Activated naive CD4-positive, alpha-beta T cell treated with anti-CD3 and anti-CD28 coated beads for 36 hours (primary cell): ENCODE measurements around the gene STON1. TPM values are rescaled to one million over a fixed set of nuclear protein-coding genes. Genes with fewer than 3 reads are reported as not detected.

Experiments used
- CTCF ChIA-PET: fragments of 350-600 bp; sonication (Branson Sonifier 250); formaldehyde crosslinking; loops from one replicate; lab custom pipeline; 2021; ENCODE audit warnings: antibody characterized with exemption; lab: Charles Lee
- DNase-seq: peaks from one replicate; pipeline ENCODE4 v3.0.0-alpha.2; 2020
- H3K27ac Mint-ChIP-seq: one replicate; pipeline ENCODE4 v1.8.0; 2021; ENCODE audit warnings: mild to moderate bottlenecking, mixed read lengths
- H3K27me3 Mint-ChIP-seq: one replicate; pipeline ENCODE4 v1.8.0; 2021; ENCODE audit warnings: low read depth, mixed read lengths
- H3K36me3 Mint-ChIP-seq: one replicate; pipeline ENCODE4 v1.8.0; 2021; ENCODE audit warnings: low read depth, mixed read lengths
- H3K4me1 Mint-ChIP-seq: one replicate; pipeline ENCODE4 v1.8.0; 2021; ENCODE audit warnings: low read depth, mixed read lengths
- H3K4me3 Mint-ChIP-seq: one replicate; pipeline ENCODE4 v1.8.0; 2021; ENCODE audit warnings: mild to moderate bottlenecking, moderate library complexity, mixed read lengths
- H3K9me3 Mint-ChIP-seq: one replicate; pipeline ENCODE4 v1.8.0; 2021; ENCODE audit warnings: mixed read lengths
- intact Hi-C: fragments of 100-400 bp; cut with micrococcal nuclease; formaldehyde crosslinking; loops from one replicate; pipeline ENCODE4 v1.15.1; 2023
- total RNA-seq, 2 experiments: library from RNA; stranded (reverse); gene quantifications; one replicate each; pipeline ENCODE4 v1.2.3, GENCODE V29; 2021

The STON1 gene
- total RNA-seq, 2 experiments from 2014 or later, result 0.45 to 0.57 TPM

DNA sequence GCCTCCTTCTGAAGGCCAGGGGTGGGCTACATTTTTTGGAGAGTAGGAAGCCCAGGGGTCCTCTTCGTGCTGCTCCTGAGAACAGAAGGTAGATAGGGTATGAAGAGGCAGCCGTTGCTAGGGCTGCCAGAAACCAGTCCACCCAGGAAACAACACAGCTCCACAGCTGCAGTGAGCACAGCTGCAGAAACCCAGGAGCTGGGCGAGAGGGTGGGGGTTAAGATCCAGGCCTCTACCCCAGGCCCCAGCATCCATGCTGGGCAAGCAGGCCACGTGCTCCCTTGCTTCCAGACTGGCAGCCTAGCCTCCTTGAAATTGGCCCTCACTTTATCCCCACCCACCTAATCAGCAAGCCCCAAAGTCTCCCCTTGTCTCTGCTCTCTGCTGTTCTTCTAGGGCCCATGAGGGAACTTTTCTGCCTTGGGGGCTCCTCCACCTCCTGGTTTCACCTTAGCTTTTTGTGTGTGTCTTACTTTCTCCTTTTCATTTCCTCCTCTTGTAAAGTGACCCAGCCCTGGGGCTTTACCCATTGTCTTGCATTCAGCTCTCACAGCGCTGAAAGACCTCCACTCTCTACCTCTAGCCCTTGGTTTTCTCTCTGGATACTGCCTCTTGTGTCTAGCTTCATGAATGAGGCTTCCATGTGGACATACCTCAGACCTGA lies 30.7 kb downstream of the STON1 start:
- CTCF ChIA-PET, result no interaction called here
- DNase-seq, result no peak
- H3K4me3 Mint-ChIP-seq, result no peak overlapping the region
- H3K4me1 Mint-ChIP-seq, result no peaks in the 10 kb centered on the region
- H3K27ac Mint-ChIP-seq, result no peak overlapping the region
- no peaks in the 10 kb centered on the region for H3K27me3 Mint-ChIP-seq
- H3K36me3 Mint-ChIP-seq, result no peaks in the 10 kb centered on the region
- no peaks in the 10 kb centered on the region for H3K9me3 Mint-ChIP-seq
- intact Hi-C loops, result no loop called here

DNA sequence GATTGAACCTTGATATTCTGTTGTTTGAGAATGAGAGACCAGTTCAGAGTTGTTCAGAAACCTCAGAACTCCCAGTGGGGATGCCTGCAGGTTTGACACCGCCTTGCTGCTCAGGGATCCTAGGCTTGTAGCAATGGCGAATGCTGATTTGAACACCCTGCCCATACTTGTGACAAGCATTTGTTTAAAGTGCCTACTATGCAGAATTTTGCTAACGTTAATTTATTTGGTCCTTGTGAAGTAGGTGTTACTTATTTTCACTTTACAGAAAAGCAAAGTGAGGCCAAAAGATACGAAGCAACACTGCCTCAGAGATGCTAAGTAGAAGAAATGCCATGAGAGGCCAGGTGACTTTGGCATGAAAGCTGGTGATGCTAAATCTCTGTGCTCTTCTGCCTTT lies 32.3 kb downstream of the STON1 start:
- no peaks in the 10 kb centered on the region for H3K4me1 Mint-ChIP-seq

DNA sequence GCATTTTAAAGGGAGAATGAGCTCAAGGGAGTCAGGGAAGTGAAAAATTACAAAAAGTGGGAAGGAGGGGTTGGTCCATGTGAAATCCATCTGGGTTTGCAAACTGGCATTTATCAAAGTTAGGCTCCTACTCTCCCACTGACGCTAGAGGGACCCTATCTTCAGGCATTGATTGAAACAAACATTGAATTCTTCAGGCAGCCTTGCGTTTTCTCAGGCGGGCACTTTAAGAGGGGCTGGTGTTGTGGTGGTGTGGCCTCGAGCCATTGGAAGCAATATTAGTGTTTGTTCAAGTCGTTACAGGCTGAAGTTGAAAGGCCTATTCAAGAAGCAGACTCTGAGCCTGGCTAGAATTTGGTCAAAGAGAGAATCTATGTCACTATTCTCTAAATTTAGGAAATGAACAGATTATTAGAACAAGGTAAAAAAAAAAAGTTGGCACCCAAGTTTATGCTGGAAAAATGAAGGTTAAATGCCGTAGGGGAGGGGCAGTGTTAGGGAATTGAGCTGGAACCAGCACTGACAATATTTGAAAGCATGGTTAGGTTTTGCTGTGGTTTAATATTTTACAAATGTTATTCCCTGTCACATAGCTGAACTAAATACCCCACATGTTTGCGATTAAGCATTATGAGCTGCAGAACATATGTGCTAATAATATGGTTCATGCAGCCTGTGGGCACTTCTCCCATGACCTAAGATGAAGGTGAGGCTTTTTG lies 36.8 kb downstream of the STON1 start:
- no peak overlapping the region for H3K27ac Mint-ChIP-seq
- no peaks in the 10 kb centered on the region for H3K4me1 Mint-ChIP-seq
- H3K27me3 Mint-ChIP-seq, result no peaks in the 10 kb centered on the region
- intact Hi-C loops, result no loop called here
- no peaks in the 10 kb centered on the region for H3K9me3 Mint-ChIP-seq
- no peak for DNase-seq
- H3K4me3 Mint-ChIP-seq, result no peak overlapping the region
- no peaks in the 10 kb centered on the region for H3K36me3 Mint-ChIP-seq
- CTCF ChIA-PET, result no interaction called here

More for the DNA sequence above, 32.3 kb downstream of the STON1 start:
- Mint-ChIP-seq H3K27ac (no peak overlapping the region), H3K27me3 (no peaks in the 10 kb centered on the region), H3K9me3 (no peaks in the 10 kb centered on the region), H3K4me3 (no peak overlapping the region), H3K36me3 (no peaks in the 10 kb centered on the region)
- CTCF ChIA-PET, result no interaction called here
- intact Hi-C loops, result no loop called here
- no peak for DNase-seq

DNA sequence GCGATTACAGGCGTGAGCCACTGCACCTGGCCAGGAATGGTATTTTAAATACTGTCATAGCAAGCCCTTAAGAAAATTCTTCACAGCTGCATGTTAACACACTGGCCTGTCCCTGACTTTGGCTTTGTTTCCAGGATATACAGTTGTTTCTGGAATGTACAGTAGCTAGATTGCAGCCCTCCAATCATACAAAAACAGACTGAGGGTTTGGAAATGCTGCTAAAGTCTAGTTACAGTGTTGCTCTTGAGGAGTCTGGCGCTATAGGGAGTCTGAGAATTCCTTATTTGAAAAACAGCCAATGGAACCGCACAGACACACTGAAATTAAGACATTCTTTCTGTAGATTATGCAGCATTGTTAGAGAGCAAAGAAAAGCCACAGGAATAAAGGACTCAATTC lies 37.7 kb downstream of the STON1 start:
- H3K27ac Mint-ChIP-seq, result no peak overlapping the region
- no peaks in the 10 kb centered on the region for H3K9me3 Mint-ChIP-seq
- CTCF ChIA-PET, result no interaction called here
- no peak overlapping the region for H3K4me3 Mint-ChIP-seq
- intact Hi-C loops, result no loop called here
- no peaks in the 10 kb centered on the region for H3K36me3 Mint-ChIP-seq
- H3K27me3 Mint-ChIP-seq, result no peaks in the 10 kb centered on the region
- DNase-seq, result no peak
- no peaks in the 10 kb centered on the region for H3K4me1 Mint-ChIP-seq

DNA sequence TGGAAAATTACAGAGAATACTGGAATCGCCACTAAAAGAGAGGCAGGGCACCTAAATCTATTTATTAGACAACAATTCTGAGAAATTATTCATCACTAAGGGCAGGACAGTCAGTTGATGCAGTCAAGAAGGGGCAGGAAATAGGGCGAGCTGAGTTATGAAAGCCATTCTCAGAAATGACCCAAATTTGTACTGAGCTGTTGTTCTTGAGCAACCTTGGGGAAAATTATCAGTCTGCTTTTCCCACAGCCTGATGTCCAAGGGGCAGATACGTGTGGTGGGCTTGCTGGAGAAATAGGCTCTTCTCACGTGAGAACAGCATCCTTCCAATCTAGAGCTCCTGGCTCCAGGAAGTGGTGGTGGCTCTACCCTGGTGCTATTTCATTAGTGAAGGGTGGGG lies 38.6 kb downstream of the STON1 start:
- no peaks in the 10 kb centered on the region for H3K27me3 Mint-ChIP-seq
- CTCF ChIA-PET, result no interaction called here
- no peak overlapping the region for H3K4me3 Mint-ChIP-seq
- H3K9me3 Mint-ChIP-seq, result no peaks in the 10 kb centered on the region
- no peak for DNase-seq
- H3K4me1 Mint-ChIP-seq, result no peaks in the 10 kb centered on the region
- intact Hi-C loops, result no loop called here
- no peak overlapping the region for H3K27ac Mint-ChIP-seq
- no peaks in the 10 kb centered on the region for H3K36me3 Mint-ChIP-seq

DNA sequence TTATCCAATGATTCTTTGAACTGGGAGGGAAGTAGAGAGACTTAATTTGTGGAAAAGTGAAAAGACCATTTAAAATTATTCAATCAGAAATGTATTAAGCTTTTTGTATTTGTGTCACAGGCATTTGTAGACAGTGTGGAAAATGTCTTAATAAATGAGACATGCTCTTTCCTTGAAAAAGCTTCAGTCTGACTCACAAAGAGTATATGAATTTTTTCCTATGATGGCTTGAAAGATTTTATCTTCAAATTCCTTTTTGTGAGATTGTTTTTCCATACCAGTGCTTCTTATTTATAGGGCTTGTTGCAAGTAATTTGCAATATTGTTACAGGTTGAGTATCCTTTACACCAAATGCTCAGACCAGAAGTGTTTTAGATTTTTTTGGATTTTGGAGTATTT lies 39.5 kb downstream of the STON1 start:
- H3K9me3 Mint-ChIP-seq, result peaks cover under 1% of the 10 kb centered on the region
- intact Hi-C loops, result no loop called here
- CTCF ChIA-PET, result no interaction called here
- peaks cover 1% of the 10 kb centered on the region for H3K4me1 Mint-ChIP-seq
- no peaks in the 10 kb centered on the region for H3K36me3 Mint-ChIP-seq
- H3K27me3 Mint-ChIP-seq, result no peaks in the 10 kb centered on the region
- H3K27ac Mint-ChIP-seq, result no peak overlapping the region
- no peak for DNase-seq
- H3K4me3 Mint-ChIP-seq, result no peak overlapping the region

DNA sequence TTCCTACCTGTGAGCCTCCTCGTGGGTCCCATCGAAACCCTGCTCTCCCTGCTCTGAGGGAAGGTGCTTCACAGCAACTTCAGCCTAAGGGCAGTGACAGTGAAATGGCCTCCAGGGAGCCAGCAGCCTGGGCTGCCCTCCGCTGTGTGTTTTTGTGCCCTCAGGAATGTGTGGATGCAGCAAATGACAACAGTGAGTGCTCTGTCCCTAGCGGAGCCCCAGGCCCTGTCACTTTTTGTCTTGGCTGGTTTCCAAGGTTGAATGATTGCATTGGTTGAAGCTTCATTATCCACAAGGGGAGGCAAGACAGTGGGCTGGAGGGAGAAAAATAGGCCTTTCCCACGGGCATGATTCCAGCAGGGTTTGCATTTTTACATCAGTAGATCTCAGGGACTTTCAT lies 42.9 kb downstream of the STON1 start:
- Mint-ChIP-seq H3K4me1 (peaks cover 9% of the 10 kb centered on the region), H3K36me3 (no peaks in the 10 kb centered on the region), H3K9me3 (peaks cover 2% of the 10 kb centered on the region), H3K27me3 (no peaks in the 10 kb centered on the region), H3K4me3 (no peak overlapping the region), H3K27ac (no peak overlapping the region)
- DNase-seq, result no peak
- CTCF ChIA-PET, result no interaction called here
- intact Hi-C loops, result no loop called here

DNA sequence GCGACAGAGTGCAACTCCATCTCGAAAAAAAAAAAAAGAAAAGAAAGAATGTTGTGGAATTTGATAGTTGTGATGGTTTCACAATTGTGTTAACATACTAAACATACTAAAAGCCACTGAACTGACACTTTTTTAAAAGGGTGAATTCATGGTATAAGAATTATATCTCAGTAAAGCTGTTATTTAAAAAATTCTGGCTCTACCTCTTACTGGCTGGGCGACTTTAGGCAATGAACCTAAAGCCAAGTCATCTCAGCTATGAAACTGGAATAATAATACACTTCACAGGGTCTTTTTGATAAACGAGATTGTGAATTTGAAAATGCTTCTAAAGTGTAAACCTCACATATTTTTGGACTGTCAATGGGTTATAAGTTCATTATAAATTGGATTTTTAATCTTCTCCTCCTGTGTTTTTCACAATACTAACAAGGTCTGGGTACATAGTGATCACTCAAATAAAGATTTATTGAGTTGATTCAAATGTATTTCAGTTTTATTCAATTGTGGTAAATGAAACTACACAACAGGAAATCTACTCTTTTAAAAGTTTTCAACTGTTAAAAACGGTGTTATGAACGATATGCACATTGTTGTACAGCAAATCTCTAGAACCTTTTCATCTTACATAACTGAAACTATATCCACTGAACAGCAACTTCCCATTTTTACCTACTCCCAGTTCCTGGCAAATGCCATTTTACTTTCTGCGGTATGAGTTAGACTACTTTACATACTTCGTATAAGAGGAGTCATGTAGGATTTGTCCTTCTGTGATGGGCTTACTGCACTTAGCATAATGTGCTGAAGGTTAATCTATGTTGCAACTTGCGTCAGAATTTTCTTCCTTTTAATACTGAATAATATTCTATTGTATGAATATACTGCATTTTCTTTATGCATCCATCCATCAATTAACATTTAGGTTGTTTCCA lies 44.7 kb downstream of the STON1 start:
- peaks cover 9% of the 10 kb centered on the region for H3K4me1 Mint-ChIP-seq
- peaks cover 2% of the 10 kb centered on the region for H3K9me3 Mint-ChIP-seq
- CTCF ChIA-PET, result no interaction called here
- H3K36me3 Mint-ChIP-seq, result no peaks in the 10 kb centered on the region
- no peak overlapping the region for H3K4me3 Mint-ChIP-seq
- no peak overlapping the region for H3K27ac Mint-ChIP-seq
- H3K27me3 Mint-ChIP-seq, result no peaks in the 10 kb centered on the region
- intact Hi-C loops, result no loop called here
- no peak for DNase-seq

DNA sequence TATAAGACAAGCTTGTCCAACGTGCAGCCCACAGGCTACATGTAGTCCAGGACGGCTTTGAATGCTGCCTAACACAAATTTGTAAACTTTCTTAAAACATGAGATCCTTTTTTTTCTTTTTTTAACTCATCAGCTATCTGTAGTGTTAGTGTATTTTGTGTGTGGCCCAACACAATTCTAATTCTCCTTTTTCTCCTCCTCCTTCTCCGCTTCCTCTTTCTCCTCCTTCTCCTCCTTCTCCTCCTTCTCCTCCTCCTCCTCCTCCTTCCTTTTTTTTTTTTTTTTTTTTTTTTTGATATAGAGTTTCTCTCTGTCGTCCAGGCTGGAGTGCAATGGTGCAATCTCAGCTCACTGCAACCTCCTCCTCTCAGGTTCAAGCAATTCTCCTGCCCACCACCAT lies 48.4 kb downstream of the STON1 start:
- Mint-ChIP-seq H3K9me3 (peaks cover 2% of the 10 kb centered on the region), H3K36me3 (peaks cover 4% of the 10 kb centered on the region), H3K27ac (no peak overlapping the region), H3K4me3 (no peak overlapping the region), H3K27me3 (no peaks in the 10 kb centered on the region), H3K4me1 (peaks cover 9% of the 10 kb centered on the region)
- DNase-seq, result no peak
- intact Hi-C loops, result no loop called here
- CTCF ChIA-PET, result no interaction called here

DNA sequence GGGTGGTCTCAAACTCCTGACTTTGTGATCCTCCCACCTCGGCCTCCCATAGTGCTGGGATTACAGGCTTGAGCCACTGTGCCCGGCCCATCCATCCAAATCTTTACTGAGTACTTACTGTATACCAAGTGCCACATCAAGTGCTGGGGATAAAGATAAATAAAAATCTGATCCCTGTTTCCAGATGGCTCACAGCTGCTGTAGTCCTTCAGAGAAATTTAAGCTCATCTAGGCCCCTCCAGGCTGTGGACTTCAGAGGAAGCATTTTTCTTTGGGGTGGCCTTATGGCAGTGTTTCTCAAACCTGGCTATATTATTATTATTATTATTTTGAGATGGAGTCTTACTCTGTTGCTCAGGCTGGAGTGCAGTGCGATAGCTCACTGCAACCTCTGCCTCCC lies 54.0 kb downstream of the STON1 start:
- Mint-ChIP-seq H3K4me1 (no peaks in the 10 kb centered on the region), H3K36me3 (peaks cover 4% of the 10 kb centered on the region), H3K4me3 (no peak overlapping the region), H3K27ac (no peak overlapping the region), H3K9me3 (no peaks in the 10 kb centered on the region), H3K27me3 (no peaks in the 10 kb centered on the region)
- CTCF ChIA-PET, result interaction anchor here (1.2 kb wide), 1 partner anchor 32 kb away, joined by 7 read pairs; no protein-coding TSS in a partner anchor
- intact Hi-C loops, result no loop called here
- no peak for DNase-seq

DNA sequence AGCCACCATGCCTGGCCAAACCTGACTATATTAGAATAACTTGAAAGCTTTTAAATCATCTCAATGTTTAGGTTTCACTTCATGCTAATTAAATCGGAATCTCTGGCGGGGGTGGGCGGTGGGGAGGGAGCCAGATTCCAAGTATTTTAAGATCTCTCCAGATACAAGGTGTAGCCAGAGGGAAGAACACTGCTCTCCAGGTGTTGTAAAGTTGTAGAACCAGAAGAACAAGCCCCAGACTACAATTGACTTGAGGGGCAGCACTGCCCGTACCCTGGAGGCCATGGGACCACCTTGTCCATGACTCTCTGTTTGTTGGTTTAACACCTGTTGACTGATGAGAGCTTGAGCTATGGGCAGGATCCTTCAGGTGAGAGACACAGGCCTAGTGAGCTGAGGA lies 54.6 kb downstream of the STON1 start:
- no peak overlapping the region for H3K4me3 Mint-ChIP-seq
- H3K9me3 Mint-ChIP-seq, result no peaks in the 10 kb centered on the region
- H3K4me1 Mint-ChIP-seq, result no peaks in the 10 kb centered on the region
- H3K36me3 Mint-ChIP-seq, result peaks cover 4% of the 10 kb centered on the region
- intact Hi-C loops, result no loop called here
- H3K27ac Mint-ChIP-seq, result no peak overlapping the region
- CTCF ChIA-PET, result no interaction called here
- DNase-seq, result no peak
- no peaks in the 10 kb centered on the region for H3K27me3 Mint-ChIP-seq

DNA sequence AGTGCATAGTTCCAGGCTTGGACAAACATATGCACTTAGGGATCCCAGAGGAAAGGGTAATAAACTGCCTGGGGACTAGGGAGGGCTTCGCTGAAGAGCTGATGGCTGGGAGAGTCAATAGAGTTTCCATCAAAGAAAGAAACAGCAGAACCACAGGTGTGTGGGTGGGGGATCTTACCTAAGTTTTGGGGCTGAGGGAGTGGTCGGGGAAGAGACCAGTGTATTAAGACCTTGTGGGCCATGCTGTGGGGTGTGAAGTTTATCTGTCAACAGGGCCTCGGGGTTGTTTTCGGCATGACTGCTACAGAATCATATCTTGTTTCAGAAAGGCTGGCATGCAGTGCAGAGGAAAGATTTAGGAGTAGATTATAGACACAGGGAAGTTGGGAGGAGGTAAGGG lies 56.5 kb downstream of the STON1 start:
- intact Hi-C loops, result no loop called here
- CTCF ChIA-PET, result interaction anchor here (0.7 kb wide), 1 partner anchor 75 kb away, joined by 5 read pairs; no protein-coding TSS in a partner anchor
- no peaks in the 10 kb centered on the region for H3K36me3 Mint-ChIP-seq

More for the DNA sequence above, 56.5 kb downstream of the STON1 start:
- H3K27me3 Mint-ChIP-seq, result no peaks in the 10 kb centered on the region
- H3K4me1 Mint-ChIP-seq, result no peaks in the 10 kb centered on the region
- no peak overlapping the region for H3K27ac Mint-ChIP-seq
- DNase-seq, result no peak
- H3K9me3 Mint-ChIP-seq, result no peaks in the 10 kb centered on the region
- H3K4me3 Mint-ChIP-seq, result no peak overlapping the region
